Measurements from ENCODE around the gene ARHGAP44.

The ARHGAP44 gene

GRCh38 chr17:13035420-13035819 lies 246.1 kb downstream of the ARHGAP44 start:
- DNase-seq, result no peak
- intact Hi-C loops (cut with DNase I), result loop anchor here (5.0 kb wide), 1 partner anchor 1972 kb away; no protein-coding TSS in a partner anchor

- intact Hi-C loops (cut with DNase I), result loop anchor here (5.0 kb wide), 1 partner anchor 1971 kb away; no protein-coding TSS in a partner anchor
These were observed 247.5 kb downstream of the ARHGAP44 start for GRCh38 chr17:13036751-13037150.

GRCh38 chr17:13038931-13039665 lies 249.8 kb downstream of the ARHGAP44 start:
- no peak for DNase-seq
- intact Hi-C loops (cut with DNase I), result loop anchor here (5.0 kb wide), 1 partner anchor 1968 kb away; no protein-coding TSS in a partner anchor

More at GRCh38 chr17:13036751-13037150, 247.5 kb downstream of the ARHGAP44 start:
- no peak for DNase-seq
